Pancreas (tissue), 10 donors: ENCODE measurements around the gene TEDC2. TPM values are rescaled to one million over a fixed set of nuclear protein-coding genes. Genes with fewer than 3 reads are reported as not detected.

Source experiments
- ATAC-seq, 4 donors: fragments of 200-7000 bp; cut with Tn5 transposase; one replicate each; pipeline versions ENCODE4 v1.8.0 to v1.9.1; 2020; ENCODE audit warnings: mild to moderate bottlenecking in 4 of 4, moderate library complexity in 4 of 4
- DNase-seq, 6 donors: peaks; one replicate each; pipeline ENCODE4 v3.0.0-alpha.2; 2020
- FAIRE-seq: peaks from 2 replicates; lab custom pipeline; 2012; peaks lifted over from hg19 to GRCh38; lab: Jason Lieb, UNC
- H3K27ac ChIP-seq, 4 donors: fragments of 200-600 bp; sonication (generic); 1 replicate in 3 of 4; 2 replicates in 1 of 4; pipeline versions ENCODE4 v1.5.0 to v1.8.0; 2020
- H3K27me3 ChIP-seq, 4 donors: fragments of 200-600 bp; one replicate each; pipeline ENCODE4 v1.8.0; 2021
- H3K36me3 ChIP-seq, 3 donors: fragments of 200-600 bp; sonication (generic) in 1 of 3; one replicate each; pipeline versions ENCODE4 v1.5.0 to v1.8.0; 2020 to 2021
- H3K4me1 ChIP-seq, 3 donors: fragments of 200-600 bp; one replicate each; pipeline ENCODE4 v1.8.0; 2021
- H3K4me3 ChIP-seq, 4 donors: fragments of 200-600 bp; sonication (generic) in 2 of 4; one replicate each; pipeline versions ENCODE4 v1.5.0 to v1.8.0; 2020 to 2021
- H3K9me3 ChIP-seq, 4 donors: fragments of 200-600 bp; one replicate each; pipeline ENCODE4 v1.8.0; 2021
- WGBS, 2 donors: extraction: QIAGEN DNeasy Blood & Tissue Kit; methylation state at CpG; one replicate each; pipeline ENCODE4 v1.1.7; 2013; 5-methylcytosine and 5-hydroxymethylcytosine counted together
- intact Hi-C, 3 donors: fragments of 100-400 bp; cut with DNase I; formaldehyde crosslinking; loops; one replicate each; pipeline versions ENCODE4 v1.11.1 to v1.14.2; 2022
- polyA plus RNA-seq, 2 donors: library from polyadenylated mRNA; stranded (reverse); fragments of 200-250 nt; gene quantifications; one replicate each; pipeline ENCODE4 v1.2.3, GENCODE V29; 2013
- total RNA-seq, 6 donors: library from RNA; stranded (reverse); fragmentation: NEBNext Ultra II Directional in 4 of 6; extraction: Animal tissue kit (Norgen Biotek cat#: 25700) in 4 of 6; gene quantifications; one replicate each; pipeline versions ENCODE4 v1.2.1 to v1.2.4, GENCODE V29; 2021 to 2023
- TF ChIP-seq, protein P1 (sequence below), 4 donors: fragments of 200-600 bp; sonication (generic) in 3 of 4; IDR thresholded peaks; one replicate each; pipeline versions ENCODE4 v1.5.0 to v1.8.0; 2021; ENCODE audit warnings: antibody characterized with exemption in 4 of 4
- donor health status: healthy with polysubstance abuse.
- donor health status: DM: no; HTN: no; CAD: no; lungs with moderate emphysema.
- donor health status: DM: no; HTN: no; CAD: no.
- donor health status: control.
- donor health status: control.
- donor health status: Bipolar disorder and iron deficiency.
- donor health status: DM: yes; HTN: yes; CAD: no.
- donor health status: DM: no; HTN: no; CAD: no.
- donor health status: DM: no; HTN: no; CAD: no.
- donor health status: DM: yes; HTN: yes; CAD: no.

TEDC2 gene
- total and polyA plus RNA-seq, 8 donors = 0.16 to 1.4 (median 0.81) TPM; not detected in 1

- H3K27me3 ChIP-seq = no peaks in the 10 kb centered on the region
- H3K4me3 ChIP-seq = no peak overlapping the region
- FAIRE-seq = no peak
- no peak overlapping the region for H3K27ac ChIP-seq
- H3K36me3 ChIP-seq = no peaks in the 10 kb centered on the region
- no peaks in the 10 kb centered on the region for H3K4me1 ChIP-seq
- no peaks in the 10 kb centered on the region for H3K9me3 ChIP-seq
- no peak for DNase-seq
- no peak for ATAC-seq
- 95 to 98% methylated on average over 8 of the region's 8 CpGs for WGBS, 2 donors
- intact Hi-C loops = no loop called here
- TF ChIP-seq, protein P1, sequence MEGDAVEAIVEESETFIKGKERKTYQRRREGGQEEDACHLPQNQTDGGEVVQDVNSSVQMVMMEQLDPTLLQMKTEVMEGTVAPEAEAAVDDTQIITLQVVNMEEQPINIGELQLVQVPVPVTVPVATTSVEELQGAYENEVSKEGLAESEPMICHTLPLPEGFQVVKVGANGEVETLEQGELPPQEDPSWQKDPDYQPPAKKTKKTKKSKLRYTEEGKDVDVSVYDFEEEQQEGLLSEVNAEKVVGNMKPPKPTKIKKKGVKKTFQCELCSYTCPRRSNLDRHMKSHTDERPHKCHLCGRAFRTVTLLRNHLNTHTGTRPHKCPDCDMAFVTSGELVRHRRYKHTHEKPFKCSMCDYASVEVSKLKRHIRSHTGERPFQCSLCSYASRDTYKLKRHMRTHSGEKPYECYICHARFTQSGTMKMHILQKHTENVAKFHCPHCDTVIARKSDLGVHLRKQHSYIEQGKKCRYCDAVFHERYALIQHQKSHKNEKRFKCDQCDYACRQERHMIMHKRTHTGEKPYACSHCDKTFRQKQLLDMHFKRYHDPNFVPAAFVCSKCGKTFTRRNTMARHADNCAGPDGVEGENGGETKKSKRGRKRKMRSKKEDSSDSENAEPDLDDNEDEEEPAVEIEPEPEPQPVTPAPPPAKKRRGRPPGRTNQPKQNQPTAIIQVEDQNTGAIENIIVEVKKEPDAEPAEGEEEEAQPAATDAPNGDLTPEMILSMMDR (IDR thresholded peaks at IDR 0.05) = no peak
Observed at GRCh38 chr16:2452650-2453049, 7.3 kb upstream of the TEDC2 start.

GRCh38 chr16:2455081-2455845 lies 4.6 kb upstream of the TEDC2 start:
- no peak overlapping the region for H3K27ac ChIP-seq
- no peaks in the 10 kb centered on the region for H3K9me3 ChIP-seq
- TF ChIP-seq, protein P1 (IDR thresholded peaks at IDR 0.05) = no peak
- H3K27me3 ChIP-seq = no peaks in the 10 kb centered on the region
- H3K36me3 ChIP-seq = no peaks in the 10 kb centered on the region
- intact Hi-C loops = no loop called here
- DNase-seq = no peak
- H3K4me1 ChIP-seq = peaks cover 0 to 7% (median 0%) of the 10 kb centered on the region in 3 donors
- no peak for FAIRE-seq
- H3K4me3 ChIP-seq = no peak overlapping the region
- WGBS, 2 donors = 94 to 97% methylated on average over 28 of the region's 28 CpGs
- ATAC-seq = no peak

GRCh38 chr16:2456551-2457153 lies 3.3 kb upstream of the TEDC2 start:
- ATAC-seq = no peak
- no peak overlapping the region for H3K4me3 ChIP-seq
- DNase-seq = no peak
- 95 to 96% methylated on average over 21 of the region's 21 CpGs for WGBS, 2 donors
- H3K9me3 ChIP-seq = no peaks in the 10 kb centered on the region
- H3K27ac ChIP-seq = no peak overlapping the region
- no peaks in the 10 kb centered on the region for H3K36me3 ChIP-seq
- no peak for FAIRE-seq
- no peaks in the 10 kb centered on the region for H3K27me3 ChIP-seq
- TF ChIP-seq, protein P1 (IDR thresholded peaks at IDR 0.05) = no peak
- intact Hi-C loops = no loop called here
- H3K4me1 ChIP-seq = peaks cover 0 to 8% (median 0%) of the 10 kb centered on the region in 3 donors

DNA sequence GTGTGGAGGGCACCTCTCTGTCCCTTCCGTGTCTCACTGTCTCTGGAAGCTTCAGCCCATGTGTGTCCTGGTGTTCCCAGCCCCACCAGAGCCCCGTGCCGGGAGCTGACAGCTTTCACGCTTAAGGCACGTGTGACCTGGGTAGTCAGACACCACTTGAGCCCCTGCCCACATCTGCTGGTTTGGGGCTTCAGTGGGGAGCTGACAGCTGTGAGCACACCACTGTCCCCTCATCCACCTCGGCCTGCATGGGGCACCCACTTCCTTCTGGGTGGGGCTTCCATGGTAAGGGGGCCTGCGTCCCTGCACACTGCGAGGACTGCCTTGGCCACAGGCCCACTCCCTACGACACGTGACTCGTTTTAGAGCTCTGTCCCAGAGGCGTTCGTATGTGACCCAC lies 2.6 kb upstream of the TEDC2 start:
- Histone ChIP-seq H3K27me3 (no peaks in the 10 kb centered on the region), H3K36me3 (no peaks in the 10 kb centered on the region), H3K27ac (no peak overlapping the region), H3K4me1 (peaks cover 0 to 8% (median 0%) of the 10 kb centered on the region in 3 donors), H3K4me3 (no peak overlapping the region), H3K9me3 (no peaks in the 10 kb centered on the region)
- no peak for ATAC-seq
- TF ChIP-seq, protein P1 (IDR thresholded peaks at IDR 0.05) = no peak
- intact Hi-C loops = no loop called here
- 84 to 87% methylated on average over 13 of the region's 13 CpGs for WGBS, 2 donors
- FAIRE-seq = no peak
- DNase-seq = no peak

- 76 to 77% methylated on average over 7 of the region's 7 CpGs for WGBS, 2 donors
- no peaks in the 10 kb centered on the region for H3K36me3 ChIP-seq
- ATAC-seq = no peak
Observed at GRCh38 chr16:2457946-2458345, 2.0 kb upstream of the TEDC2 start.

More at GRCh38 chr16:2457946-2458345, 2.0 kb upstream of the TEDC2 start:
- TF ChIP-seq, protein P1 (IDR thresholded peaks at IDR 0.05) = no peak
- DNase-seq = no peak
- H3K9me3 ChIP-seq = no peaks in the 10 kb centered on the region
- intact Hi-C loops = no loop called here
- H3K27me3 ChIP-seq = no peaks in the 10 kb centered on the region
- no peak for FAIRE-seq
- H3K4me3 ChIP-seq = no peak overlapping the region
- H3K4me1 ChIP-seq = peaks cover 0 to 8% (median 0%) of the 10 kb centered on the region in 3 donors
- no peak overlapping the region for H3K27ac ChIP-seq
